Fibroblast of lung (primary cell): Measurements from ENCODE around the gene TK1. TPM values are rescaled to one million over a fixed set of nuclear protein-coding genes. Genes with fewer than 3 reads are reported as not detected.

Experiments
- DNase-seq, 2 donors: peaks; one replicate each; pipeline versions ENCODE4 v3.0.0 to v3.0.0-alpha.2; 2010; ENCODE audit warnings: low read depth in 2 of 2
- H2AFZ ChIP-seq: 2 replicates; pipeline ENCODE4 v1.5.1; 2012; ENCODE audit warnings: low read length, control low read depth, inconsistent platforms
- H3K27ac ChIP-seq: 2 replicates; pipeline ENCODE4 v1.5.1; 2011; ENCODE audit warnings: low read length, control low read depth; ENCODE audit not compliant: insufficient read depth
- H3K27me3 ChIP-seq: 2 replicates; pipeline ENCODE4 v1.5.1; 2011; ENCODE audit warnings: mild to moderate bottlenecking, low read length; ENCODE audit not compliant: control insufficient read depth, insufficient read depth
- H3K36me3 ChIP-seq: 2 replicates; pipeline ENCODE4 v1.5.1; 2011; ENCODE audit warnings: low read length; ENCODE audit not compliant: control insufficient read depth, insufficient read depth
- H3K4me1 ChIP-seq: 2 replicates; pipeline ENCODE4 v1.5.1; 2011; ENCODE audit warnings: low read length; ENCODE audit not compliant: control insufficient read depth, insufficient read depth; ENCODE audit errors: extremely low read depth
- H3K4me2 ChIP-seq: 2 replicates; pipeline ENCODE4 v1.5.1; 2011; ENCODE audit warnings: low read length, control low read depth; ENCODE audit not compliant: insufficient read depth; ENCODE audit errors: extremely low read depth
- H3K4me3 ChIP-seq, 4 experiments: fragments of 200-600 bp in 1 of 4; sonication (generic) in 1 of 4; replicated peaks in 1 of 4; 2 replicates each; pipeline ENCODE4 v1.5.1; 2011 to 2016; ENCODE audit warnings: low read length in 4 of 4, low read depth in 3 of 4, mild to moderate bottlenecking in 3 of 4, control low read depth in 2 of 4, inconsistent platforms in 1 of 4, mixed read lengths in 1 of 4; ENCODE audit not compliant: insufficient read depth in 1 of 4; ENCODE audit errors: control extremely low read depth in 1 of 4
- H3K79me2 ChIP-seq: 2 replicates; pipeline ENCODE4 v1.5.1; 2012; ENCODE audit warnings: mild to moderate bottlenecking, low read length, inconsistent platforms; ENCODE audit not compliant: control insufficient read depth, insufficient read depth
- H3K9ac ChIP-seq: 2 replicates; pipeline ENCODE4 v1.5.1; 2011; ENCODE audit warnings: mild to moderate bottlenecking, low read length, control low read depth; ENCODE audit not compliant: insufficient read depth
- H3K9me3 ChIP-seq: 2 replicates; pipeline ENCODE4 v1.5.1; 2012; ENCODE audit warnings: low read depth, low read length; ENCODE audit not compliant: control insufficient read depth, insufficient read depth
- H4K20me1 ChIP-seq: 2 replicates; pipeline ENCODE4 v1.5.1; 2011; ENCODE audit warnings: low read length; ENCODE audit not compliant: control insufficient read depth, insufficient read depth; ENCODE audit errors: extremely low read depth
- CTCF ChIP-seq, 2 donors: IDR thresholded peaks in 1 of 2; conservative IDR thresholded peaks in 1 of 2; 1 replicate in 1 of 2; 2 replicates in 1 of 2; pipeline ENCODE4 v1.5.1; 2011 to 2012; ENCODE audit warnings: low read length in 2 of 2, control low read depth in 1 of 2, inconsistent platforms in 1 of 2, low read depth in 1 of 2, mild to moderate bottlenecking in 1 of 2
- EZH2 ChIP-seq: IDR thresholded peaks from 2 replicates; pipeline ENCODE4 v1.5.1; 2012; ENCODE audit warnings: low read length, control low read depth, mild to moderate bottlenecking; ENCODE audit errors: missing control alignments
- polyA plus RNA-seq, 2 donors: library from polyadenylated mRNA; depleted of rRNA in 1 of 2; stranded (reverse) in 1 of 2; unstranded in 1 of 2; fragments of >200 nt; gene quantifications; 2 replicates each; pipeline ENCODE4 v1.2.1, GENCODE V29; 2011 to 2012; ENCODE audit warnings: missing spikeins in 1 of 2
- total RNA-seq: library from RNA; depleted of rRNA; stranded (reverse); fragments of >200 nt; gene quantifications from 2 replicates; pipeline ENCODE4 v1.2.1, GENCODE V29; 2014

Gene TK1
- total and polyA plus RNA-seq, 2 donors (not counting 1 experiment from before 2014, with no cell fraction given), result 40.6 to 69.2 TPM

- Histone ChIP-seq H3K9me3 (no peaks in the 10 kb centered on the region), H3K4me1 (no peaks in the 10 kb centered on the region), H4K20me1 (no peaks in the 10 kb centered on the region), H3K36me3 (peaks cover 6% of the 10 kb centered on the region), H3K4me2 (peak overlapping the region; percentile 18), H3K79me2 (peaks cover 2% of the 10 kb centered on the region), H3K27me3 (no peaks in the 10 kb centered on the region), H3K4me3 (peak overlapping the region in 1 of 4 experiments; percentile 38), H2AFZ (peak overlapping the region; percentile 10), H3K27ac (no peak overlapping the region), H3K9ac (no peak overlapping the region)
- DNase-seq, result no peak
- no peak for TF ChIP-seq CTCF (conservative IDR thresholded peaks at IDR 0.05 in 1 of 2, IDR thresholded peaks at IDR 0.05 in 1 of 2; ENCODE audit: low read depth in 1 of 2, low read length in 2 of 2)
- TF ChIP-seq EZH2, result no peak
Observed at GRCh38 chr17:78180508-78180907, 6.3 kb downstream of the TK1 start.

- Histone ChIP-seq H3K36me3 (peaks cover 6% of the 10 kb centered on the region), H3K4me1 (no peaks in the 10 kb centered on the region), H3K9ac (no peak overlapping the region), H3K4me3 (peak overlapping the region in 1 of 4 experiments; percentile 38), H2AFZ (peak overlapping the region; percentile 55), H3K4me2 (peak overlapping the region; percentile 18), H4K20me1 (no peaks in the 10 kb centered on the region), H3K79me2 (peaks cover 2% of the 10 kb centered on the region), H3K27ac (peak overlapping the region; percentile 26), H3K27me3 (no peaks in the 10 kb centered on the region), H3K9me3 (no peaks in the 10 kb centered on the region)
- DNase-seq, result peak in 1 of 2 donors; percentile 51
- TF ChIP-seq CTCF (conservative IDR thresholded peaks at IDR 0.05 in 1 of 2, IDR thresholded peaks at IDR 0.05 in 1 of 2; ENCODE audit: low read depth in 1 of 2, low read length in 2 of 2) (no peak), EZH2 (no peak)
Observed at GRCh38 chr17:78180083-78180482, 6.8 kb downstream of the TK1 start.

- no peak for TF ChIP-seq EZH2
- no peak for TF ChIP-seq CTCF (conservative IDR thresholded peaks at IDR 0.05 in 1 of 2, IDR thresholded peaks at IDR 0.05 in 1 of 2; ENCODE audit: low read depth in 1 of 2, low read length in 2 of 2)
- H3K4me3 ChIP-seq, result no peak overlapping the region
- H3K9me3 ChIP-seq, result no peaks in the 10 kb centered on the region
- no peak overlapping the region for H2AFZ ChIP-seq
- no peaks in the 10 kb centered on the region for H4K20me1 ChIP-seq
- peak; percentile 68 to 79 for DNase-seq
- no peak overlapping the region for H3K9ac ChIP-seq
- H3K4me1 ChIP-seq, result no peaks in the 10 kb centered on the region
- H3K27me3 ChIP-seq, result no peaks in the 10 kb centered on the region
- no peaks in the 10 kb centered on the region for H3K79me2 ChIP-seq
- no peak overlapping the region for H3K4me2 ChIP-seq
- peaks cover 5% of the 10 kb centered on the region for H3K36me3 ChIP-seq
- peak overlapping the region; percentile 26 for H3K27ac ChIP-seq
Observed at GRCh38 chr17:78179372-78179771, 7.5 kb downstream of the TK1 start.
